Spleen (tissue), 7 donors: ENCODE measurements around the gene ITGB4.

Source experiments
- POLR2A ChIP-seq, 3 donors: fragments of 450-650 bp; IDR thresholded peaks; one replicate each; pipeline ENCODE4 v1.5.1; 2017; ENCODE audit warnings: antibody characterized with exemption in 3 of 3, mild to moderate bottlenecking in 1 of 3
- TF ChIP-seq, protein P1 (sequence below), 11 experiments: fragments of 200-600 bp in 7 of 11; fragments of 450-650 bp in 4 of 11; sonication (generic) in 4 of 11; IDR thresholded peaks in 8 of 11; conservative IDR thresholded peaks in 3 of 11; 1 replicate in 7 of 11; 2 replicates in 4 of 11; pipeline versions ENCODE4 v1.4.0 to v1.8.0; 2016 to 2021; ENCODE audit warnings: antibody characterized with exemption in 11 of 11, inconsistent platforms in 4 of 11, mild to moderate bottlenecking in 1 of 11
- donor health status: DM: no; HTN: no; CAD: no; lungs with moderate emphysema.
- donor health status: DM: no; HTN: no; CAD: no.
- donor health status: DM: no; HTN: no; CAD: no.

DNA sequence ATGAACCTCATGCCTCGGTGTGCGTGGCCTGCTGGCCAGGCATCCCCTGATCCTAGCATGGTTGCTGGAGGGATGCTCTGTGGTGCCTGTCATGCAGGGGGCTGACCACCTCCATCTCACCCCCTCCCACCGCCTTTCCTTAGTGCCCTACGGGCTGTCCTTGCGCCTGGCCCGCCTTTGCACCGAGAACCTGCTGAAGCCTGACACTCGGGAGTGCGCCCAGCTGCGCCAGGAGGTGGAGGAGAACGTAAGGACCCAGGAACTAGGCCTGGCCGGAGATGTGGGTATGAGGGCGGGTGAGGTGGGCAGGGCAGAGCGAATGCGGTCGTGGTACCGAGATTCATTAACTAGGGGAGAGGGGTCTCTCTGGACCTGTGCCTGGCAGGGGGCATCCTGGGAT, 19.0 kb downstream of the ITGB4 start:
- TF ChIP-seq, protein P1, sequence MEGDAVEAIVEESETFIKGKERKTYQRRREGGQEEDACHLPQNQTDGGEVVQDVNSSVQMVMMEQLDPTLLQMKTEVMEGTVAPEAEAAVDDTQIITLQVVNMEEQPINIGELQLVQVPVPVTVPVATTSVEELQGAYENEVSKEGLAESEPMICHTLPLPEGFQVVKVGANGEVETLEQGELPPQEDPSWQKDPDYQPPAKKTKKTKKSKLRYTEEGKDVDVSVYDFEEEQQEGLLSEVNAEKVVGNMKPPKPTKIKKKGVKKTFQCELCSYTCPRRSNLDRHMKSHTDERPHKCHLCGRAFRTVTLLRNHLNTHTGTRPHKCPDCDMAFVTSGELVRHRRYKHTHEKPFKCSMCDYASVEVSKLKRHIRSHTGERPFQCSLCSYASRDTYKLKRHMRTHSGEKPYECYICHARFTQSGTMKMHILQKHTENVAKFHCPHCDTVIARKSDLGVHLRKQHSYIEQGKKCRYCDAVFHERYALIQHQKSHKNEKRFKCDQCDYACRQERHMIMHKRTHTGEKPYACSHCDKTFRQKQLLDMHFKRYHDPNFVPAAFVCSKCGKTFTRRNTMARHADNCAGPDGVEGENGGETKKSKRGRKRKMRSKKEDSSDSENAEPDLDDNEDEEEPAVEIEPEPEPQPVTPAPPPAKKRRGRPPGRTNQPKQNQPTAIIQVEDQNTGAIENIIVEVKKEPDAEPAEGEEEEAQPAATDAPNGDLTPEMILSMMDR (IDR thresholded peaks at IDR 0.05 in 8 of 11, conservative IDR thresholded peaks at IDR 0.05 in 3 of 11), result no peak
- TF ChIP-seq POLR2A (IDR thresholded peaks at IDR 0.05), result no peak
